OCI-LY7 (cell line): ENCODE data around the gene KCNE3. TPM values are rescaled to one million over a fixed set of nuclear protein-coding genes. Genes with fewer than 3 reads are reported as not detected.

Experiments
- BruUV-seq: library from RNA; stranded (reverse); fragments of 400-500 nt; replicated peaks from 2 replicates; lab custom pipeline; 2021; lab: Mats Ljungman, UMichigan
- CTCF ChIA-PET: fragments of 300-600 bp; sonication (Branson Sonifier 250); formaldehyde crosslinking; loops from one replicate; lab custom pipeline; 2022; ENCODE audit warnings: antibody characterized with exemption; ENCODE audit not compliant: unreplicated experiment; lab: Charles Lee
- POLR2A ChIA-PET: fragments of 300-600 bp; sonication (Branson Sonifier 250); formaldehyde crosslinking; loops from one replicate; lab custom pipeline; 2022; ENCODE audit warnings: antibody characterized with exemption; lab: Charles Lee
- DNase-seq: peaks from one replicate; pipeline ENCODE4 v3.0.0-alpha.2; 2015; ENCODE audit warnings: low spot score
- H2AFZ ChIP-seq: fragments of 200-600 bp; sonication (generic), shearing (Covaris generic); 2 replicates; pipeline ENCODE4 v1.6.1; 2014; ENCODE audit warnings: mild to moderate bottlenecking, antibody characterized with exemption, low read length, moderate library complexity
- H3K27ac ChIP-seq: fragments of 200-600 bp; sonication (generic); 2 replicates; pipeline ENCODE4 v1.5.1; 2014; ENCODE audit warnings: mixed run types, low read depth, mild to moderate bottlenecking, moderate library complexity, low read length, inconsistent platforms; ENCODE audit not compliant: poor library complexity, severe bottlenecking
- H3K36me3 ChIP-seq: fragments of 200-600 bp; sonication (generic); 2 replicates; pipeline ENCODE4 v1.6.1; 2014; ENCODE audit warnings: mild to moderate bottlenecking, antibody characterized with exemption, low read length, moderate library complexity, mixed read lengths; ENCODE audit not compliant: insufficient read depth
- H3K4me1 ChIP-seq: fragments of 200-600 bp; sonication (generic); 2 replicates; pipeline ENCODE4 v1.5.1; 2014; ENCODE audit warnings: mild to moderate bottlenecking, low read length; ENCODE audit not compliant: insufficient read depth, poor library complexity, severe bottlenecking
- H3K4me2 ChIP-seq: fragments of 200-600 bp; sonication (generic); 2 replicates; pipeline ENCODE4 v1.6.1; 2014; ENCODE audit warnings: mild to moderate bottlenecking, low read length
- H3K4me3 ChIP-seq: fragments of 200-600 bp; sonication (generic); 2 replicates; pipeline ENCODE4 v1.5.1; 2014; ENCODE audit warnings: mild to moderate bottlenecking, low read depth, low read length; ENCODE audit not compliant: poor library complexity, severe bottlenecking
- H3K79me2 ChIP-seq: fragments of 200-600 bp; sonication (generic); 2 replicates; pipeline ENCODE4 v1.6.1; 2016; ENCODE audit warnings: low read depth, mild to moderate bottlenecking, low read length, moderate library complexity, mixed read lengths; ENCODE audit not compliant: insufficient read depth
- H3K9me2 ChIP-seq: fragments of 200-600 bp; sonication (generic); 2 replicates; pipeline ENCODE4 v1.6.1; 2016; ENCODE audit warnings: mild to moderate bottlenecking, low read length, mixed read lengths; ENCODE audit not compliant: insufficient read depth
- H3K9me3 ChIP-seq: fragments of 200-600 bp; sonication (generic); 2 replicates; pipeline ENCODE4 v1.6.1; 2014; ENCODE audit warnings: mild to moderate bottlenecking, mixed run types, low read length, mixed read lengths
- H4K20me1 ChIP-seq: fragments of 200-600 bp; sonication (generic); 2 replicates; pipeline ENCODE4 v1.6.1; 2014; ENCODE audit warnings: mild to moderate bottlenecking, antibody characterized with exemption, low read length, moderate library complexity, mixed read lengths; ENCODE audit not compliant: insufficient read depth
- EZH2phosphoT487 ChIP-seq: fragments of 200-600 bp; sonication (generic); IDR thresholded peaks from 2 replicates; pipeline ENCODE4 v1.6.1; 2018; ENCODE audit warnings: low read depth, borderline replicate concordance, mild to moderate bottlenecking, mixed run types, antibody characterized with exemption, low read length, moderate library complexity, mixed read lengths
- intact Hi-C: fragments of 100-400 bp; cut with micrococcal nuclease; formaldehyde crosslinking; loops from one replicate; pipeline ENCODE4 v1.10.0; 2022; ENCODE audit not compliant: unreplicated experiment
- total RNA-seq, 2 experiments: library from RNA; depleted of rRNA in 1 of 2; stranded (reverse); fragments of >200 nt in 1 of 2; shearing (Covaris generic) in 1 of 2; gene quantifications; 2 replicates each; pipeline ENCODE4 v1.2.3, GENCODE V29; 2014 to 2022
- TF ChIP-seq, protein P1 (sequence below): fragments of 200-600 bp; sonication (generic); conservative IDR thresholded peaks from 2 replicates; pipeline ENCODE4 v1.5.1; 2014; ENCODE audit warnings: mild to moderate bottlenecking, antibody characterized with exemption, low read length, moderate library complexity, mixed read lengths

The KCNE3 gene
- total RNA-seq, 2 experiments from 2014 or later = not detected

DNA sequence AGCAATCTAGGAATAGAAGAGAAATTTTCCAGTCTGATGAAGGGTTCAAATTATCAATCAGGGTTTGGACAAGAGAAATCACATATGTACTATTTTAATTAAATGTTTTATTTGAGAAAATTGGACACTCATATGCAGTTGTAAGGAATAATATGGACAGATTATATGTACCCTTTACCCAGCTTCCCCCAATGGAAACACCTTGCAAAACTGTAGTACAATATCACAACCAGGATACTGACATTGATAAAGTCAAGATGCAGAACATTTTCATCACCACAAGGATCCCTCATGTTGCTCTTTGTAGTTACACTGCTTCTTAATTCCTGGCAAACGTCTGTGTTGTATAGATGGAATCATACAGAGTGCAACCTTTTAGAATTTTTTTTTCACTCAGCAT lies 27.6 kb upstream of the KCNE3 start:
- Histone ChIP-seq H3K9me3 (peaks cover 6% of the 10 kb centered on the region; the same call in 1 of the 2 replicates), H3K36me3 (0 out of 2 replicates have a peak, but pooled peaks cover 7% of the 10 kb centered on the region), H3K9me2 (no peaks in the 10 kb centered on the region), H3K4me1 (peaks cover 17% of the 10 kb centered on the region), H3K4me3 (no peak overlapping the region), H2AFZ (no peak overlapping the region), H3K4me2 (no peak overlapping the region), H4K20me1 (no peaks in the 10 kb centered on the region), H3K79me2 (no peaks in the 10 kb centered on the region), H3K27ac (no peak overlapping the region)
- DNase-seq = no peak
- intact Hi-C loops = loop anchor here (5.0 kb wide), 1 partner anchor 513 kb away; the partner anchor contains the start of gene UCP2
- POLR2A ChIA-PET = interaction anchor here (0.6 to 2.7 kb wide), 2 partner anchors 7 to 83 kb away, joined by 6 to 11 read pairs; no protein-coding TSS in a partner anchor
- no TSS peak for BruUV-seq
- no peak for TF ChIP-seq EZH2phosphoT487
- TF ChIP-seq, protein P1, sequence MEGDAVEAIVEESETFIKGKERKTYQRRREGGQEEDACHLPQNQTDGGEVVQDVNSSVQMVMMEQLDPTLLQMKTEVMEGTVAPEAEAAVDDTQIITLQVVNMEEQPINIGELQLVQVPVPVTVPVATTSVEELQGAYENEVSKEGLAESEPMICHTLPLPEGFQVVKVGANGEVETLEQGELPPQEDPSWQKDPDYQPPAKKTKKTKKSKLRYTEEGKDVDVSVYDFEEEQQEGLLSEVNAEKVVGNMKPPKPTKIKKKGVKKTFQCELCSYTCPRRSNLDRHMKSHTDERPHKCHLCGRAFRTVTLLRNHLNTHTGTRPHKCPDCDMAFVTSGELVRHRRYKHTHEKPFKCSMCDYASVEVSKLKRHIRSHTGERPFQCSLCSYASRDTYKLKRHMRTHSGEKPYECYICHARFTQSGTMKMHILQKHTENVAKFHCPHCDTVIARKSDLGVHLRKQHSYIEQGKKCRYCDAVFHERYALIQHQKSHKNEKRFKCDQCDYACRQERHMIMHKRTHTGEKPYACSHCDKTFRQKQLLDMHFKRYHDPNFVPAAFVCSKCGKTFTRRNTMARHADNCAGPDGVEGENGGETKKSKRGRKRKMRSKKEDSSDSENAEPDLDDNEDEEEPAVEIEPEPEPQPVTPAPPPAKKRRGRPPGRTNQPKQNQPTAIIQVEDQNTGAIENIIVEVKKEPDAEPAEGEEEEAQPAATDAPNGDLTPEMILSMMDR = no peak
- CTCF ChIA-PET = no interaction called here

DNA sequence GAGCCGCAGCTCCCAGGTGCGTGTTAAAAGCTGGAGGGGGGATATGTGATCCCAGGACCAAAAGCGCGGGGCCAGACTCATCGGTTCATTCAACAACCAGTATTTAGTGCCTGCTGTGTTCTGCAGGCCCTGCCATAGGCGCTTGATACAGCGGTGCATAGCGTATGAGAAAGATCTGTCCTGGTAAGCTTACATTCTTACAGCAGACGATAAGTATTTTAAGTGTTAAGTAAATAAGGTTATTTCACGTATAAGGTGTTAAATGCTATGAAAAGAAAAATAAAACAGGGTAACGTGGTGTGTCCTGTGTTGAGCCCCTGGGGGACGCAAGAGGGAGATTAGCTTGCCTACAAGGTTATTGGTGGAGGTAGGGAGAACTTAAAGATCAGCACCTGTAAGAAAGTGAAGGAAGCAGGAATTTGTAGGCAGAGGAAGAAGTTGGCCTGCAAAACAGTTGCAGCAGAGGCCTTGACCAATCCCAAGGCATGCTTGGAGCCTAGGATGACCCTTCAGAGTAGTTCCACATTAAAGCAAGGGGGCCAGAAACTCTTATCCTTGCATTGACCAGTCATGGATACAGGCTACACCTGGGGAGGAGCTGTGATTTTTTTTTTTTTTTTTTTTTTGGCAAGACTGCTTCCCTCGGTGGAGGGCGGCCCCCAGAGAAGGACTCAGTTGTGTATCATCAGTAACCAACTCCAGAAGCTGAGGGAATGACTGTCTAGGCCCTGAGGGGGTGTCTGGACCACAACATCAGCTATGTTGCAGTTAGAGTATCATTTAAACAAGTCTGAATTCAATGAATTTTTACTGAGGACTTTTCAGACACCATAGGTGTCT lies 26.7 kb upstream of the KCNE3 start:
- H3K79me2 ChIP-seq = no peaks in the 10 kb centered on the region
- H4K20me1 ChIP-seq = no peaks in the 10 kb centered on the region
- POLR2A ChIA-PET = interaction anchor here (0.6 to 2.7 kb wide), 9 partner anchors 8 to 1239 kb away, joined by 3 to 11 read pairs (median 3); no protein-coding TSS in a partner anchor
- intact Hi-C loops = loop anchor here (1.0 to 5.0 kb wide), 2 partner anchors 254 to 512 kb away; partner anchors contain the start of genes RNF169 and UCP2
- 0 out of 2 replicates have a peak, but pooled peaks cover 7% of the 10 kb centered on the region for H3K36me3 ChIP-seq
- peaks cover 6% of the 10 kb centered on the region; the same call in 1 of the 2 replicates for H3K9me3 ChIP-seq
- H2AFZ ChIP-seq = peak overlapping the region; percentile 84
- no peak for DNase-seq
- peak overlapping the region; percentile 90 for H3K27ac ChIP-seq
- TF ChIP-seq EZH2phosphoT487 = no peak
- TF ChIP-seq, protein P1 = no peak
- H3K4me1 ChIP-seq = peaks cover 17% of the 10 kb centered on the region
- no peaks in the 10 kb centered on the region for H3K9me2 ChIP-seq
- peak overlapping the region; percentile 81 for H3K4me2 ChIP-seq
- BruUV-seq = TSS peak; percentile 70
- H3K4me3 ChIP-seq = peak overlapping the region; percentile 83
- CTCF ChIA-PET = interaction anchor here (1.3 kb wide), 1 partner anchor 44 kb away, joined by 5 read pairs; no protein-coding TSS in a partner anchor
